ENCODE data around the gene MRPL57.
"Not testable (repeated sequence)": the region's sequence is repeated elsewhere in the genome, so short reads cannot be mapped to it uniquely, and the experiment has no call there.

Gene MRPL57

DNA sequence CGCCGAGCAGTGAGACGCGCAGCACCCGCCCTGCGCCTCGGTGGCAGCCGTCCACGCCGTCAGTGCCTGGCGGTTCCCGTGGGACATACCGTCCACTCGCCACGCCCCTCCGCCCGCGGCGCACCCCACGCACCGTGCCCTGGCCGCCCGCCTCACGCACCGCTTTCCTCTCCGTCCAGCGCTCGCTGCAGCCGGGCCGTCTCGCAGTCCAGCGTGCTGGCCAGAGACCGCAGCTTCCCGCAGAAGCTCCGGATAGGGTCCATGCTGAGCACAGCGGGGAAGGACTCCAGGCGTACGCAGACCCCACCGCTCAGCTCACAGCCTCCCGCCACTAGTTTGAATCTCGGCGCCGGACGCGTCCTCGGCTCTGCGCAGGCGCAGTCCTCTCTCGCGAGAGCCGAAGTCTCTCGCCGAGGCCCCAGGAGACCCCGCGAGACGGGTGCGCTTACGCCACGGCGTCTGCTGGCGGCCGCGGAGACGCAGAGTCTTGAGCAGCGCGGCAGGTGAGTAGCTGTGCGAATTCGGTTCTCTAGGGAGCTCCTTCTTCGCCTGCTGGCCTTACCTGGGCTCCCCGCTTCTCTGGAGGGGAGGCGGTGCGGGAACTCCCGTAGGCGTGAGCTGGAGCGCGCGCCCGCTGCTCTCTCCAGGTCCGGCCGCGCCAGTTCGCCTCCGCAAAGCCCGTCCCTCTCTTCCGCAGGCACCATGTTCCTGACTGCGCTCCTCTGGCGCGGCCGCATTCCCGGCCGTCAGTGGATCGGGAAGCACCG lies at the start of gene MRPL57, which contains the start of gene SKA3:
Gene MRPL57, plus strand, starts transcription at position 444 of the 767 bp plus-strand sequence. Its CDS starts 259 bp downstream, at position 703.
Gene SKA3, minus strand, starts transcription at position 338 of the 767 bp plus-strand sequence. Its CDS starts 75 bp downstream, at position 263.
- peak; percentile 67 for DNase-seq

DNA sequence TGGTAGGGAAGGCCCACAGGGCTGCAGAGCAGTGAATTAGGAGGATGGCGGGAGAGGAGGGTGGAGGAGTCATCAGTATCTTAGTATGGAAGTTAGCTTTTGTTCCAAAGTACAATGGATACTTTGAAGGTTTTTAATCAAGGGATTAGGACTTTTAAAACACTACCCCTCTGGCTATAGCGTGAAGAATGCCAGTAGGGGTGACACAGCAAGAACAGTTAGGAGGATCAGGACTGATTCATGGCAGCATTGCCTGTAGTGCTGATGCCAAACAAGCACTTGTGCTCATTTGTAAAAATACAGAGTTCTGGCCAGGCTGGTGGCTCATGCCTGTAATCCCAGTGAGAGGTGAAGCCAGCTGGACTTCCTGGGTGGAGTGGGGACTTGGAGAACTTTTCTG lies 46.3 kb upstream of the MRPL57 start:
- DNase-seq: no peak

GRCh38 chr13:21133077-21133476 lies 43.4 kb upstream of the MRPL57 start:
- no peak for DNase-seq

DNA sequence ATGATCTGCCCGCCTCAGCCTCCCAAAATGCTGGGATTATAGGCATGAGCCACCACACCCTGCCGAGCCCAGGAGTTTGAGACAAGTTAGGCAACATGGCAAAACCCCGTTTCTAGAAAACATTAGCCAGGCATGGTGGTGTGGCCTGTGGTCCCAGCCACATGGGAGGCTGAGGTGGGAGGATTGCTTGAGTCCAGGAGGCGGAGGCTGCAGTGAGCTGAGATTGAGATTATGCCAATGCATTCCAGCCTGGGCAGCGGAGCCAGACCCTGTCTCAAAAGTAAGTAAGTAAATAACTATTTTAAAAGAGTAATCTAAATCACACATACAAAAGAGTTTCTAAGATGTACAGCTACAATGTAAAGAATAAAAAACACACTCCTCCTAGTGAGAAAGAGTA lies 42.0 kb upstream of the MRPL57 start:
- no peak for DNase-seq

DNA sequence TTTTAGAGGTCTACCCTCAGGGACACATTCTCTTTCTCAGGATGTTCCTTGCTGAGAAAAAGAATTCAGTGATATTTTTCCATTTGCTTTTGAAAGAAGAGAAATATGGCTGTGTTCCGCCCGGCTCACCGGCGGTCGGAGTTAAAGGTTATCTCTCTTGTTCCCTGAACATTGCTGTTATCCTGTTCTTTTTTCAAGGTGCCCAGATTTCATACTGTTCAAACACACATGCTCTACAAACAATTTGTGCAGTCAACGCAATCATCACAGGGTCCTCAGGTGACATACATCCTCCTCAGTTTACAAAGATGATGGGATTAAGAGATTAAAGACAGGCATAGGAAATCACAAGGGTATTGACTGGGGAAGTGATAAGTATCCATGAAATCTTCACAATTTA lies 40.6 kb upstream of the MRPL57 start:
- not testable (repeated sequence) for DNase-seq

DNA sequence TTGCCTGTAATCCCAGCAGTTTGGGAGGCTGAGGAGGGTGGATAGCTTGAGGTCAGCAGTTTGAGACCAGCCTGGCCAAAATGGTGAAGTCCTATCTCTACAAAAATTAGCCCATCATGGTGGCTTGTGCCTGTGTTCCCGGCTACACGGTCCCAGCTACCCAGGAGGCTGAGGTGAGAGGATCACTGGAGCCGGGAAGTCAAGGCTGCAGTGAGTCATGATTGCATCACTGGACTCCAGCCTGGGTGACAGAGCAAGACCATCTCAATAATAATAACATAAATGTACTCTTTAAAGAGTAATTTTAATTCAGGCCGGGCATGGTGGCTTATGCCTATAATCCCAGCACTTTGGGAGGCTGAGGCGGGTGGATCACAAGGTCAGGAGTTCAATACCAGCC lies 38.8 kb upstream of the MRPL57 start:
- DNase-seq: no peak

DNA sequence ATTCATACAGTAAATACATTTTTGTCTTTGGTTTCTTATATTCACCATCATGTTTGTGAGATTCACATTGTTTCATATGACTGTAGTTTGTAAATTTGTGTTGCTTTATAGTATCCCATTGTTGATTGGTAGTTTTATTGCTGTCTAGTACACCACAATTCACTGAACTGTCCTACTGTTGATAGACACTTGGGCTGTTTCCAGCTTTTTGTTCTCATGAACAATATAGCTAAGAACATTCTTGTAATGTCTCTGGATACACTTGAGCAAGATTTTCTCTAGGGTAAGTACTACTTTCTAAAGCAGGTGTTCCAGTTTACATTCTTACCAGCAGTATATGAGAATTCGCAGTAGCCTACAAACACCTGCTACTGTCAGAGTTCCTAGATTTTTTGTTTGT lies 37.9 kb upstream of the MRPL57 start:
- no peak for DNase-seq

DNA sequence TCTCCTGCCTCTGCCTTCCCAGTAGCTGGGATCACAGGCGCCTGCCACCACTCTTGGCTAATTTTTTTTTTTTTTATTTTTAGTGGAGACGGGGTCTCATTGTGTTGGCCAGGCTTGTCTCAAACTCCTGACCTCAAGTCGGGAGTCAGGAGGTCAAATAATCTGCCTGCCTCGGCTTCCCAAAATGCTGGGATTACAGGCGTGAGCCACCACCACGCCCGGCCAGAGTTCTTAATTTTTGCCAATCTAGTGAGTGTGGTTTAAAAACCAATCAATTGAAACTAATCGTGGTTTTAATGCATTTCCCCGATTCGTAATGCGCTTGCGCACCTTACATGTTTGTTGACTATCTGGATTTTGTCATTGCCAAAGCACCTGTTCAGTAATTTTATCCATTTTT lies 37.1 kb upstream of the MRPL57 start:
- DNase-seq: no peak

GRCh38 chr13:21142766-21143165 lies 33.7 kb upstream of the MRPL57 start:
- DNase-seq: no peak

DNA sequence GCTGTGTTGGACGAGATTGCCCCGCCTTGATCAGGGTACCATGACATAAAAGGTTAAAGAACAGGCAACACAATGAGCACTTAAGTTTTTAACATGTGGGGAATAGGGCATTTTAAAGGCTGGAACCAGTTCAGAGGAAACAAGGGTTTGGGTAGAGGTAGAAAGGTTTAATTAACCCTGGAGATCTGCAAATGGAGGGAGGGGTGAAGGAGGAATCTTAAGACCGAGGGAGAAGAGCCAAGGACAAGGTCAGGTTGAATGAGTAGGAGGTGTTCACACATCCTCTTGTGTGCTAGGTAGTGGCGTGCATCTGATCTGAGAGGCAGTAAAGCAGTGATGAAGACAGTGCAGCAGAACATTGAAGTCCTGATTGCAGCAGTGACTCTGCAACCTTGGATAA lies 28.6 kb upstream of the MRPL57 start:
- no peak for DNase-seq

DNA sequence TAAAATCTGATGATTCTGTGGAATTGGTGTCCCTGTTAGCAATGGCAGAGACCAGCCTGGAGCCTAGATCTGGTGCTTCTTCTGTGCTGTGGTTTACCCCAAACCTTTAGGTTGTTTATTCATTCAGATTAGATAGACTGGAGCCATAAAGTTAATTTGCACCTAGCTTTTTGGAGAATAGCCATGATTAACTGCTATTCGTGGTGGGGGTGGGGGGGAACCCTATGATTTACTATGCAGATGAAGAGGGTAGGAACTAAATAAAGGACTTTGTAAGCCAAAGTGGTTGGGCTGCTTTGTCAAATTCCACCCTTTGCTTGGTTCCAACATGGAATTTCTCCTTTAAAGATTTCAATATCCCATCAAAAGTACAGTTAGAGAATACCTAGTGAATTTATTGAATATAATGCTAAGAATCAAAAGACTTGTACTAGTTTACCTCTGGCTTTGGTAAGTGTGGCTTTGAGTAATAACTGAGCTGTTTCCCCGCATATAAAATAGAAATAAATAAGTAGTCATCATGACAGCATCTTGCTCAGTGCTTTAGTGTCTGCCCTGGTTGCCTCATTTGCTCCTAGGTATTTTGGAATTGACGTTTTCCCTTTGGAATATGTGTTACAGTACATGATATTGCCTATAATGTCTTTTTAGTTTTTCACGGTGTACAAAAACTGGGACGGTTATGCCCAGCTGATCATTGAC lies 27.8 kb upstream of the MRPL57 start:
- DNase-seq: no peak

- no peak for DNase-seq
These were observed 26.9 kb upstream of the MRPL57 start for GRCh38 chr13:21149568-21149967.

DNA sequence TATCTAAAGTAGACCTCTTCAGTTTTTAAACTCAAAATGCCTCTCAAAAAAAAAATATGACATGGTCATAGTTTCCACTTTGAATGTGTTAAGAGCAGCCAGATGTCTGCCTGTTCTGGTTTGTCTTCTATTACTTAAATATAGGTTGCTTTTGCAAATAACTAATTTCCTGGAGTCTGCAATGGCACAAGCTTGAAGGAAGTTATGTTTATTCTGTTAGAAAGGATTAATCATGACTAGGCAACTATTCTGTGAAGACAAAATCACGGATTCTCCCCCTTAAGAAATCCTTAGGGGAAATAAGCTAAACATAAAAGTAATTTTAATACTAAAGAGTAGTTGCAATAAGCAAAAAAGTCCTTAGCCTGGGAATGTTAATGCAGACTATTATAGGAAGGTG lies 26.4 kb upstream of the MRPL57 start:
- no peak for DNase-seq

GRCh38 chr13:21152251-21152899 lies 24.1 kb upstream of the MRPL57 start:
- no peak for DNase-seq

DNA sequence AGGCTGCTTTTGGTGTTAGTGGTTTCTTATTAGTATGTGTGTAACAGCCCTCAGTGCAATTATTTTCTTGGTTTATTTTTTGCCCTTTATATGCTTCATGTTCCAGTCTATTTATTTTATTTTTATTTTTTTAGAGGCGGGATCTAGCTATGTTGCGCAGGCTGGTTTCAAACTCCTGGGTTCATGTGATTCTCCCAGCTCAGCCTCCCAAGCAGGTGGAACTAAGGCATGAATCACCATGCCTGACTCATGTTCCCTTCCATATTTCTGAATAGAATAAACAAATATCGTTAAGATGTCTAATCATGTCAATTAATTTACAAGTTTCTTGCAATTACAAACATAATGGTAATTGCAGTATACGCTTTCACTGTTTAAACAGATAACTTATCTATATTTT lies 11.8 kb upstream of the MRPL57 start:
- no peak for DNase-seq

DNA sequence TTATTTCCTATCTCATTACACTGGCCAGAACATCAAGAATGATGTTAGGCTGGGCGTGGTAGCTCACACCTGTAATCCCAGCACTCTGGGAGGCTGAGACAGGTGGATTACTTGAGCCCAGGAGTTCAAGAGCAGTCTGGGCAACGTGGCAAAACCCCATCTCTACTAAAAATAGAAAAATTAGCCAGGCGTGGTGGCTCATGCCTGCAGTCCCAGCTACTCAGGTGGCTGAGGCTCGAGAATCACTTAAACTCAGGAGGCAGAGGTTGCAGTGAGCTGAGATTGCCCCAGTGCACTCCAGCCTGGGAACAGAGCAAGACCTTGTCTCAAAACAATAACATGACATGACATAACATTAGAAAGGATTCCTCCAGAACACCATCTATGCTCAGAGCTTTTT lies 10.9 kb upstream of the MRPL57 start:
- not testable (repeated sequence) for DNase-seq

- DNase-seq: no peak
These were observed 5.0 kb upstream of the MRPL57 start for GRCh38 chr13:21171420-21171819.

DNA sequence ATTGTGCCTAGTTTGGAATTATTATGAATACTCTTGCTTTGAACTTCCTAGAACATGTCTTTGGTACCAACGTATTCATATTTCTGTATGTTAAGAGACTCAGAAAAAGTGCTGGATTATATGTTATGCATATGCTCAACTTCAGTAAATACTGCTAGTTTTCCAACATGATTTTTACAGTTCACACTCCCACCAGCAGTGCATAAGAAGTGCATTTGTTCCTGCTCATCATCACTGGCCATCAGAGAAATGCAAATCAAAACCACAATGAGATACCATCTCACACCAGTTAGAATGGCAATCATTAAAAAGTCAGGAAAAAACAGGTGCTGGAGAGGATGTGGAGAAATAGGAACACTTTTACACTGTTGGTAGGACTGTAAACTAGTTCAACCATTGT lies 2.7 kb upstream of the MRPL57 start:
- DNase-seq: not testable (repeated sequence)

DNA sequence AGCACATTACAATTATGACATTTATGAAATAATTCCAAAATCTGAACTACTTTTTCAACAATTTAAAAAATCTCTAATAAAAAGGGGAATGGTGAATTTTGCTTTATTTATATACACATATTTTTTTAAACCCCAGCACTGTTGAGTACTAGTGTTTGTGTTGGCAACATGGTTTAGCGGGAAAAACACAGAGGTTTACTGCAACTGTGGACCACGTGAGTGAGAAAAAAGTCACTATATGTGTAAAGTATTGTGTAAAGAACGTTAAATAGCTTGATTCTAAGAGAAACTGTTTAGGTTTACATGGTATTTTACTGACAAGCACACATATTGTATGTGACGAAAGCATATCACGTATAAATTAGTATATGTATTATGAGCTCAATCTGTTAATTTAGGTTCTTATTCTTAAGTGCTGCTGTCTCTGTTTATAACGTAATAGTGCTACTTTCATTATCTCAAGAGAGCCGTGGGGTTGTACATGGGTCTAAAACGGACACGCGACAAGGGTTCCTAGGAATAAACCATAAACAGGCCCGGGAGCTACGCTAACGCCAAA lies 723 bp upstream of the MRPL57 start:
- DNase-seq: no peak

DNA sequence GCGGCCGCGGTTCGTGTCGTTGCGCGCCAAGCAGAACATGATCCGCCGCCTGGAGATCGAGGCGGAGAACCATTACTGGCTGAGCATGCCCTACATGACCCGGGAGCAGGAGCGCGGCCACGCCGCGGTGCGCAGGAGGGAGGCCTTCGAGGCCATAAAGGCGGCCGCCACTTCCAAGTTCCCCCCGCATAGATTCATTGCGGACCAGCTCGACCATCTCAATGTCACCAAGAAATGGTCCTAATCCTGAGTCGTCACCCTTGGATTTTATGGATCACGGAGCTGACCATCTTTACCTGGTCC lies 475 bp downstream of the MRPL57 start:
- no peak for DNase-seq

- no peak for DNase-seq
These were observed 5.2 kb downstream of the MRPL57 start for GRCh38 chr13:21181671-21182070.

DNA sequence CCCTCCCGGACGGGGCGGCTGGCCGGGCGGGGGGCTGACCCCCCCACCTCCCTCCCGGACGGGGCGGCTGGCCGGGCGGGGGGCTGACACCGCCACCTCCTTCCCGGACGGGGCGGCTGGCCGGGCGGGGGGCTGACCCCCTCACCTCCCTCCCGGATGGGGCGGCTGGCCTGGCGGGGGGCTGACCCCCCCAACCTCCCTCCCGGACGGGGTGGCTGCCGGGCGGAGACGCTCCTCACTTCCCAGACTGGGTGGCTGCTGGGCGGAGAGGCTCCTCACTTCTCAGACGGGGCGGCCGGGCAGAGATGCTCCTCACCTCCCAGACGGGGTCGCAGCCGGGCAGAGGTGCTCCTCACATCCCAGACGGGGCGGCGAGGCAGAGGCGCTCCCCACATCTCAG lies 10.0 kb downstream of the MRPL57 start:
- not testable (repeated sequence) for DNase-seq

- not testable (repeated sequence) for DNase-seq
These were observed 18.3 kb downstream of the MRPL57 start for GRCh38 chr13:21194756-21195155.
